Jurkat, Clone E6-1 (cell line): ENCODE data around the gene NDUFAF8.

Source experiments
- DNase-seq: peaks from one replicate; pipeline ENCODE4 v3.0.0-alpha.2; 2011; ENCODE audit warnings: low read depth, low spot score
- H3K4me3 ChIP-seq: 2 replicates; pipeline ENCODE4 v1.5.1; 2011; ENCODE audit warnings: mild to moderate bottlenecking, low read length, control low read depth, moderate library complexity

The NDUFAF8 gene

GRCh38 chr17:81261582-81262336 is 22.6 kb downstream of the NDUFAF8 start:
- DNase-seq = no peak

DNA sequence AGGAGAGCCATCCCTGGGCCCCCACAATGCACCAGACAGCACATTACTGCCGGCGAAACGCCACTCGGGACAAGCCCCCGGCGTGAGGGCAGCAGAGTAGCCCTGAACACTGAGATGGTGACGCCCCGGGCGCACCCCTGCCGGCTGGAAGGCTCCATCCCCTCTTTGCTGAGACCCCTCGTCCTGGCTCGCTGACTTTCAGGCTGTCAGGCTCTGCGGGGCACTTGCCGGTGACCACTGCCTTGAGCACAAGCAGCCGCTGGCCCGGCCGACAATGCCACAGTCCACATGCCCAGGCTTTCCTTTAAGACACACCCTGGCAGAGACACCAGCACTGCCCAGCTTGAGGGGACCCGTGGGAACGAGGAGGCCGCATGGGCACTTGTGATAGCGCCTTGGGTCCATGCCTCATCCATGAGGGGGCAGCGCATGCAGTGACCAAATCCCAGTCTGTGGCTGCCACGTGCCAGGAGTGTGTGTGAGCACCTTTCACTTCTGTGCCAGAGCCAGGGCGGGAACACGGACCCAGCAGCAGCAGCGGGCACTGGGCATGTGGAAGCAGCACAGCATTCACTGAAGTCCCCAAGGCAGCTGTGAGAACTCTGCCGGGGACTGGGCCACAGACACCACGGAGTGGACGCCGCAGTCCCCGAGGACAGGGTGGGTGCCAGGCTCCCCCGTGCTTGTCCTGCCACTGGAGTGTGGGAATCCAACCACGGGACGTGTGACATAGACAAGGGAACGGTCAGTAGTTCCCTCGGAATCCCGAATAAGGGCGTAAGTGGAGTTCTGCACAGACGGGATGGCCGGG is 24.5 kb downstream of the NDUFAF8 start:
- no peak overlapping the region for H3K4me3 ChIP-seq
- no peak for DNase-seq

More at GRCh38 chr17:81261582-81262336, 22.6 kb downstream of the NDUFAF8 start:
- H3K4me3 ChIP-seq = no peak overlapping the region

DNA sequence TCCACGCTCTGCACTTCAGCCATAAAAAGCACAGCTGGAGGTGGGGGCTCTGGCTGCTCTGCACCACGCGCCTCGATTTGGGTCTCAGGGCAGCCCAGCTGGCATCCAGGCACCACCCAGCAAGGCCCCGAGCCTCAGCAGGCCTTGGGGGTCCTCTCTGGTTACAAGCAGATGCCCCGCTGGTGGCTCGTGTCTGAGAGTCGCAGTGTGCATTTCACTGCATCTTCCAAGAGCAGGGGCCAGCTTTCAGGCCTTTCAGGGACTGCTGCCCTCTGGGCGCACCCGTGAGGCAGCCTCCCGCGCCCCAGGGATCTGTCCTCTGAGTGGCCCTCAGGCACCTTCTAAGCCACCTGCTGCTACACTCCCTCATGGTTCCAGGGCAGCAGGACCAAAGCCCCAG is 25.5 kb downstream of the NDUFAF8 start:
- no peak overlapping the region for H3K4me3 ChIP-seq
- DNase-seq = no peak

DNA sequence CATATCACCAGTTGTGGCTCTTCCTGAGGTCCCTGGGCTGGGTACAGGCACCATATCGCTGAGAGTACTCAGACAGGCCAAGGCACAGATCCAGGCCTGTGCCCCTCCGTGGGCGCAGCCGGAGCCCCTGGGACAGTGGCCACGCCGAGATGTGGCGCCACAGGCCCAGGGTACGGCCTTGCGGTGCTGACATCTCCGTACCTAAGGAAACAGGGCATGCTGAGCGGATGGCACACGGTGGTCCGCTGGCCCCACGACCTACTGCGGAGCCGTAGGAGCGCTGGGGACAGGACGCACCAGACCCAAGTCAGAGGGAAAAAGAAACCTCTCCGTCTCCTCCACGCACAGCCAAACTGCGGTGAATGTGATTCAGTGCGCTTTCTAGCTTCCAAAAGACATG is 26.5 kb downstream of the NDUFAF8 start:
- no peak overlapping the region for H3K4me3 ChIP-seq
- no peak for DNase-seq

GRCh38 chr17:81267390-81268067 is 28.4 kb downstream of the NDUFAF8 start:
- no peak for DNase-seq
- H3K4me3 ChIP-seq = no peak overlapping the region

- H3K4me3 ChIP-seq = no peak overlapping the region
- DNase-seq = no peak
Observed at GRCh38 chr17:81270279-81270678, 31.2 kb downstream of the NDUFAF8 start.

- H3K4me3 ChIP-seq = no peak overlapping the region
- no peak for DNase-seq
Observed at GRCh38 chr17:81271226-81271625, 32.1 kb downstream of the NDUFAF8 start.

DNA sequence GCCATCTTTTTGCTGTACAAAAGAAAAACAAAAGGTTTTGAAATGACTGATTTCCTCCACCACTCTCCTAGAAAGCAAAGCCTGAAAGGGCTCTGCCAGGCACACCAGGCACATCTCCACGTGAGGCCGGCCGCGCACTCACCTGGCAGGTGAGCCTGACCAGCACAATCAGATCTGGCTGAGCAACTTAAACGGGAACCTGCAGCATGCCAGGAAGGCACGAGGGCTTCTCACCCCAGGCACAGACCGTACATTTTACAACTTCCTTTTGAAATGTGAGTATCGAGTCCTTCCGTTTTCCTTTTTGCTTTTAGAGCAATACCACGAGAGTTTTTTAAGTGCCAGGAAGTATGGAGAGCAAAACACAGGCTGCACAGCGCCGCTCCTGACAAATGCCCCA is 33.5 kb downstream of the NDUFAF8 start:
- DNase-seq = no peak
- no peak overlapping the region for H3K4me3 ChIP-seq

DNA sequence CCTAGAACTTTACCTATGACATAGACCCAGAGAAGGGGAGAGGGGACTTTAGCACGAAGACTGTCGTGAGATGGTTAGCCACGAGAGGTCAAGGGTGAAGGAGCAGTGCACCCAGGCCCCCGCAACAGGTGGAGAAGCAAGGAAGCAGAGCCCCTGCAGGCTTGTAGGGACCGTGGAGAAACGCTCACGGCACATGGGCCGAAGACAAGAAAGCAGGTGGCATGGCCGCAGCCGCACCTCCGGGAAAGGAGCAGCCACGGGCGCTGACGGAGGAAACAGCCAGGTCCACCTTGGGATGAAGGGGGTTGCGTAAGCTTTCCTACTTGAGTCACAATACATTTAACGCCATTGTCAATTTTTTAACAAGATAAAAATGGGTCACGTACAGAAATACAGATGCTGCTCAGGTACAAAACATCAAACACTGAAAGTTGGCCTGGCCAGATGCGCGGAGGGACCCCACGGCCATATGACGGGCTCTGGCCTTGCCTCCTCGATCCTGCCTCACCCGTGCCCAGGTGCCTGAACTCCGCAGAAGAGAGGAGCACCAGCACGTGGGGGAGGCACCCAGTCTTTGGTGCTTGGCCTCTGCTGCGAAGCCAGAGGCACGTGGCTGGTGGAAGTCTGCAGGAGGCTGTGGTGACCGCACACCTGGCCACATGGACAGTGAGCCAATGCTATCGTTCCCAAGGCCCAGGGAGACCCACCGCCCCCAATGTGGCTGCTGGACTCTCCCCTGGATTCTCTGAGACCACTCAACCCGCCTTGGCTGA is 34.8 kb downstream of the NDUFAF8 start:
- no peak overlapping the region for H3K4me3 ChIP-seq
- no peak for DNase-seq

DNA sequence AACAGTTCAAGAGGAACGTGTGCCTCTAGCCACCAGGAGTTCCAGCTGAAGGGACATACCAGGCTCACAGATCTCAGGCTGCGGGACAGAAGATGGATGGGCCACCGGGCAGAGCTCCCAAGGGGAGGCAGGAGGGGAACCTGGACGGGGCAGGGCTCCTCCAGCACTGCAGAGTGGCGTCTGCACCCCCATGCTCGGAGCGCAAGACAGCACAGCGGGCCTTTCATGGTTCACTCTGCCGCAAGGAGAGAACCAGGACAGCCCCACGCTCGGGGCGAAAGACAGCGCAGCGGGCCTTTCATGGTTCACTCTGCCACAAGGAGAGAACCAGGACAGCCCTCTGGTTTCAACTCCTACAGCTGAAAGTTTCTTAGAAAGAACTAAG is 35.3 kb downstream of the NDUFAF8 start:
- no peak for DNase-seq
- no peak overlapping the region for H3K4me3 ChIP-seq

GRCh38 chr17:81276781-81277180 is 37.7 kb downstream of the NDUFAF8 start:
- no peak for DNase-seq
- H3K4me3 ChIP-seq = no peak overlapping the region

GRCh38 chr17:81277421-81277820 is 38.3 kb downstream of the NDUFAF8 start:
- no peak overlapping the region for H3K4me3 ChIP-seq
- no peak for DNase-seq

GRCh38 chr17:81277946-81278693 is 39.0 kb downstream of the NDUFAF8 start:
- H3K4me3 ChIP-seq = no peak overlapping the region
- no peak for DNase-seq

- DNase-seq = no peak
- no peak overlapping the region for H3K4me3 ChIP-seq
Observed at GRCh38 chr17:81278831-81279230, 39.7 kb downstream of the NDUFAF8 start.

GRCh38 chr17:81279278-81280275 is 40.5 kb downstream of the NDUFAF8 start:
- DNase-seq = no peak
- no peak overlapping the region for H3K4me3 ChIP-seq

GRCh38 chr17:81280571-81280970 is 41.5 kb downstream of the NDUFAF8 start:
- H3K4me3 ChIP-seq = no peak overlapping the region
- DNase-seq = no peak

GRCh38 chr17:81282141-81282540 is 43.0 kb downstream of the NDUFAF8 start:
- DNase-seq = no peak
- no peak overlapping the region for H3K4me3 ChIP-seq

GRCh38 chr17:81282876-81283275 is 43.8 kb downstream of the NDUFAF8 start:
- DNase-seq = no peak
- H3K4me3 ChIP-seq = no peak overlapping the region
